ENCODE data around the gene CACNA1I.

Gene CACNA1I

DNA sequence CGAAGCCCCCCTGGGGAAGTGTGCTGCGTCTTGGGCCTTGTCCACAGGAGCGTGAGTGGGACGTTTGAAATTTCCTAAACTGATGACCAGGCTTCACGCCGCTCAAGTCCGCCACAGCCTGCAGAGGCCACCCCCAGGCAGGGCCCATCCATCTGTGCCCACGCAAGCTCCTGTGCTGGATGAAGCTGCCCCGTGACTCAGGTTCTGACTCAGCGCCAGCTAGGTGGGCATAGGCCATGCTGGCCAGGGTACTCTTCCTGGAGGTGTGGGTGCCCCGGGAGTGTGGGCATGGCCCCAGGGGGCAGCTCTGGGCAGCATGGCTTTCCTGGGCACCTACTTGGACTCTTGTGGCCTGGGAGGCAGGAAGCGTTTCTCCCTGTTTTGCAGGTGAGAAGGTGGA lies 134.8 kb downstream of the CACNA1I start:
- no peak for DNase-seq

DNA sequence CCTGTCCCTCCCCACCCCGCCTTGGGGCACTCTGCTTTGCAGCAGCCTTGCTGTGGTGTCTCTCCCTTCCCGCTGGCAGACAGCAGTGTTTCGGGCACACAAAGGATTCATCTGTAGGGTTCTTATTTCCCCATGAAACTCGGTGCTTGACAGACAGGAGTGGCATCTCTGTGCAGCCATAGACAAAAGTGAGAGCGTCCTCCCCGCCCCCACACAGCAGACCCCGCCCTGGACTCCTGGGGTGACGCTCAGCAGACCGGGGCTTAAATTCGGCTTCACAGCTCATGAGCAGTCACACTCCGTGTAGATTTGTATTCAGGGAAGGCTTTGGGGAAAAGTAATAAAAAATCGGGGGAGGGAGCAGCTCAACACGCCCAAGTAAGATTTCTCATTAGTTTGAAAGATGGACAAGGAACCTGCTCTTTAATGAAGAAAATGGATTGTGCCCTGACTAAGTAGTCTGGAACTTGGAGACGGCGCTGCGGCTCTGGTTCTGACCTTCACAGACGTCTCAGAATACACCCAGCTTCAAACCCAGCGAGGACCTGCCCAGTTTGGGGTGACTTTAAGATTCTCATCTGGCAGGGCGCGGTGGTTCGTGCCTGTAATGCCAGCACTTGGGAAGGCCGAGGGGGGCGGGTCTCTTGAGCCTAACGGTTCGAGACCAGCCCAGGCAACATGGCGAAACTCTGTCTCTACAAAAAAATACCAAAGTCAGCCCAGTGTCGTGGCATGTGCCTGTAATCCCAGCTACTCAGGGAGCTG lies 136.0 kb downstream of the CACNA1I start:
- no peak for DNase-seq

DNA sequence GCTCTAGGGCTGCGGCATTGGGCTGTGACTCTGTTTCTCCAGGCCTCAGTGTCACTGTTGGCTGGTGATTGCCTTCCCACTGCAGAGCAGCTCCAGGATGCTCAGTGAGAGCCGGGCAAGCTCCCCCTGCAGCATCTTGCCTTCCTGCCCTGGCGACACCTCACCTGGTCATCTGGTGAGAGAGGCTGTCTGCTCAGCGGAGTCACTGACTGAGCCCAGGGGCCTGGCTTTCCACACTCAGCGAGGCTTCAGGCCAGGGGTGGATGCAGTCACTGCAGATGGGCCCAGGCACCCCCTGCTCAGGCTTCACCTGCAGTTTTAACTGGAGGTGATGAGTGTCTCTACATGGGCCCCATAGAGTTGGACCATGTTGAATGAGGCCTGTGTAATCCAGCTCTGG lies 136.8 kb downstream of the CACNA1I start:
- no peak for DNase-seq

DNA sequence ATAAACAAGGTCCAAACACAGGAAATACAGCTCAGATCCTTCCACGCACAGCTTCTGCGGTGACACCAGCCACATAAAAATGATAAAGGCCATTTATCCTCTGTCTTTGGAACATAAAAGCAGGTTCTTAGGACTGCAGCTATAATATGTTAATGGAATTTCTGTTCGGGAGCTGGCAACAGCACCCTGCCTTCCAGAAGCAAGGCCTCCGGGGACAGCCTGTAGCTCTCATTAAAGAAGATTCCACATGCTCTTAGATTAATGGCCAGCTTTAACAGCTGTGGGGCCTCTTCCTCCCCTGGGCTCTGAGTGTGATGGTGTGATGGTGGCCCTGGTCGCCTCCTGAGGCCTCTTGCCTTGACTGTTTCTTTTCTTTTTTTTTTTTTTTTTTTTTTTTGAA lies 137.3 kb downstream of the CACNA1I start:
- DNase-seq, result no peak

DNA sequence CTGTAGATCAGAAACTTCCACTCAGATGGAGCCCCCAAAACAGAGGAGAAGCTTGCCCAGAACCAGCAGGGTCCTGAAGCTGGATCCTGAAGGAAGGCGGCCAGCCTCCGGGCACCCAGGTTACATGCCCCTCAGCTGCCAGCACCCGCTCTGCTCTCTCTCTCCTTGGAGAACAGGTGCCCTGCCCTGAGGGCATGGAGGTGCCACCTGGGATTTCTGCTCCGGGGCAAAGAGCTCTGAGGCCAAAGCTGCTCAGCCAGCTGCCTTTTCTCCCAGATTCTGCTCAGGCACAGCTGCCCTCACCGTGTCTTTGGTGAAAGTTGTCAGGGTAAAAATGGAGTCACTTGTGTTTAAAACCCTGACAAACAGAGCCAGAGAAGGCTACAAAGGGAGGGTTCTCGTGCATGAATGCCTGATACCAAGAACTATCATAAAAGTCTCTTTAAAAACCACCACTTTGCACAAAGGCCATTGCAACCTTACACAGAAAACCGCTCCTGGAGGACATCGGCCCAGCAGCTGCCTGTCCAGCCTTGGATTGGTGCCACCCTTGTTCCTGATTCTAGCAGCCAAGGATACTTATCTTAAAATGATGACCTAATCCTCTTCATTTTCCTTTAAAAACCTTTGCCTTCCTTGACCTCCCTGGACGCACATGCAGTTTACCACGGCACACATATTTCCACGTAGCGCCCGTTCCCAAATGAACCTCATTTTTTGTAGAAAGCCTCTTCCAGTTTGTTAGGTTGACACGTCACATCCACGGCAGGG lies 140.0 kb downstream of the CACNA1I start:
- DNase-seq, result no peak

DNA sequence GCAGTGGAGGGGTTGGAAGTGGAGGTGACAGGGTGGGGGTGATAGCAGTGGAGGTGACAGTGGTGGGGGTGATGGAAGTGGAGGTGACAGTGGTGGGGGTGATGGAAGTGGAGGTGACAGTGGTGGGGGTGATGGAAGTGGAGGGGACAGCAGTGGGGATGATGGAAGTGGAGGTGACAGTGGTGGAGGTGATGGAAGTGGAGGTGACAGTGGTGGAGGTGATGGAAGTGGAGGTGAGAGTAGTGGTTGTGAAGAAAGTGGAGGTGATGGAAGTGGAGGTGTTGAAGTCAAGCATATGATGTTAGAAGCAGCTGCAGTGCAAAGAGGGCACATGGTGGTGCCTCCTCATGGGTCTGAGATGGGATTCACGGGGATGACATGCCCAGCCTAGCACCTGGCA lies 141.5 kb downstream of the CACNA1I start:
- no peak for DNase-seq

DNA sequence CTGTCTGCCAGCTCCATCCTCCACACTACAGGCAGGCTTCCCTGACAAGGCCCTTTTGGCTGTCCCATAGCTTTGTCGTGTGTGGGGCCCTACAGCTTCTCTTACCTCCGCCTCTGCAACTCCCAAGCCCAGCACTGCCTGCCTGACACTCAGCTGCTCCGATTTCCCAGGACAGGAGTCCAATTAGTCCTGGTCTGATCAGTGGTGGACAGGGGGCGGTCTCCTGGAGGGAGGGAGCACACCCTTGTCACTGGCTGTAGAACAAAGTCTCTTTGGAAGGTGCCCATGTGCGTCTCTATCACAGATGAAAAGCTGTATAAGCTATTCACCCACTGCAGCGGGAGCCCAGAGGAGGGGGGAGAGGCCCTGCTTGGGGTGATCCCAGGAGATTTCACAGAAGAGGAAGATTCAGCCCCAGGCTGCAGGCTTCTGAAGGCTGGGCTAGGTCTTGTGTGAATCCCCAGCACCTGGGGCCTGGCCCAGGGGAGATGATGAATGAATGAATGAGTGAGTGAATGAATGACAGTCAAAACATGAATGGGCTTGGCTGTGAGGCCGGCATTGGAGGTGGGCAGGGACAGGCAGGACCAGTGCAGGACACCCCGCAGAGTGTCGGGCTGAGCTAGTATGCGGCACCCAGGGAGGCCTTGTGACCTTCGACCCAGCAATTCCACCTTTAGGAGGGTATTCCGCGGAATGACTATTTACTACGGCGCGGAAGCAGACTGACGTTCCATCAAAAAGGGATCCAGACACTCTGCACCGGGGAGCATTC lies 142.4 kb downstream of the CACNA1I start:
- no peak for DNase-seq

DNA sequence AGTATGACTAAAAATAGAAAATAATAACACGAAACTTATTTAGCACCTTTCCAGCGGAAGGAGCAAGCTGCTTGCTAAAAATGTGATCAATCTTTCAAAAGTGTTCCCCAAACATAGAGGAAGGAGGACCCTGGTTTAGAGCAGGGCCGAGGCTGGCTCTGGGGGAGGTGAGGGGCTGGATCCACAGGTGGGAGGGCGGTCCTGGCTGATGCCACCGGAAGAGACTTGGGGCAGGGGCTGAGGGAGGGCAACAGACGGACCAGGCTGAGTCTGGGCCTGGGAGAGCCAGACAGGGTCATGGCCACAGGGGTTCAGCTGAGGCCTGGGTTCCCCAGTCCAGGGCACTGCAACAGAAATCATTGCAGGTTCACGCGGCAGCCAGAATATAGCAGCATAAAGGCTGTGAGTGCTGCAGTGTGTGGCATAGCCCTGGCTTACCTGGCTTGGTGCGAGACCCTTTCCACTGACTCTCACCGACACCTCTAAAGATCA lies 143.3 kb downstream of the CACNA1I start:
- no peak for DNase-seq

DNA sequence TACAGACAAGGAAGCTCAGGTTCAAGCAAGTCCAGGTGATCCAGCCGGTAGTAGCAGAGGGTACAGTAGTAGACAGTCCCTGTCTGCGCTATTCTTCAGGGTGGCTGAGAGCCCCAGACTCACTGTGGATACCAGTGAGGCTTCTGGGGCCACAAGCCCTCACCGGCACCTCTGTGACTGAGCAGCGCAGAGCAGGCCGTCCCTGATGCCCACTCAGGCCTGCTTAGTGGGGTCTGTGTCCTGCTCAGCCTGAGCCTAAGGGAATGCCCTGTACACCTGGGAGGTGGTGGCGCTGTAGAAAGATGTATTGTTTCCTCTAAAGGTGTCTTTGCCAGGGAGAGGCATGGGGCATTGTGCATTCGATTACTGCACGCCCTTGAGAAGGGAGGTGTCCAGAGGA lies 143.8 kb downstream of the CACNA1I start:
- DNase-seq, result no peak

DNA sequence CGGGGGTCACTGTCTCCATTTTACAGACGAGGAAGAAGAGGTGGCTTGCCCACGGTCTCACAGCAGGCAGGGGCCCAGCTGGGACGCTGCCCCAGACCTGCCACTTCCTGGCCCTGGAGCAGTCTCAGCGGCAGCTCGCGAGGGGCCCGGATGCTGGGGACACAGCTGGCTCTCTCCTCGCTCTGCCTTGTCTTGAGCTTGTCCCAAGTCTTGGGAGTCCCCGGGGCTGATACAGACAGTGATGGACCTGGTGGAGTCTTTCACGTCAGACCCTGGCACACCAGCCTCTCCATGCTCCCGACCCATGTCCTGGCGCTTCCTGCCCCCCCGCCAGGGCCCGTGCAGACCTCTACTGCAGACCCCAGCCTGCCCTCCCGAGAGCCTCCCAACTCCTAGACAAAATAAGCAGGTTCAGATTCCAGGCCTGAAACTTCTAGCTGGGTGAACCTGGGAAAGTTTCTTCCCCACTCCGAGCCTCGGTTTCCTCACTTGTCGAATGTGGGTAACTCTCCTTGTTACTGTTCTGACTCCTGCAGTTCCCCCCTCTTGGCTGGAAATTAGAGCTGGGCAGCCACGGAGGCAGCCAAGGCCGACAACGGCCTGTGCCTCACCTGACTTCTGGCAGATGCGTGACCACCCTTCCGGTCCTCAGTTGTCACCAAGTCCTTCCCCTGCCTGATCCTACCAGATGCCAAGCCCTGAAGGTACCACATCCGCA lies 145.4 kb downstream of the CACNA1I start:
- no peak for DNase-seq

DNA sequence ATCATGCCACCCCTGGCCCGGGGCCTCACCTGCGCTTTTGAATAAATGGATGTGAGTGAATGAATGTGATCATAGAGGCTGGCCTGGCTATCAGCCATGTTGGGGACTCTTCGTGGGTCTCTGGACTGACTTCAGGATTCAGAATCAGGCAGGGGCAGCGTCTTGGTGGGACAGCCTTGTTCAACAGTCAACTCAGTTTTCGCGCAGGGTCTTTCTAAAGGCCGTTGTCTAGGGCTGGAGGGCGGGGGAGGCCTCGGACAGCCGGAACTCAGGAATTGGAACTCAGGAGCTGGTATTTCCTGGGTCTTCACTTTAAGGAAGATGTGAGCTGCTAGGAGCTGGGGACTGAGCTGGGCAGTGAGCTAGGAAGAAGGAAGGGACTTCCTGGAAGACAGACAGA lies 146.0 kb downstream of the CACNA1I start:
- DNase-seq, result no peak

DNA sequence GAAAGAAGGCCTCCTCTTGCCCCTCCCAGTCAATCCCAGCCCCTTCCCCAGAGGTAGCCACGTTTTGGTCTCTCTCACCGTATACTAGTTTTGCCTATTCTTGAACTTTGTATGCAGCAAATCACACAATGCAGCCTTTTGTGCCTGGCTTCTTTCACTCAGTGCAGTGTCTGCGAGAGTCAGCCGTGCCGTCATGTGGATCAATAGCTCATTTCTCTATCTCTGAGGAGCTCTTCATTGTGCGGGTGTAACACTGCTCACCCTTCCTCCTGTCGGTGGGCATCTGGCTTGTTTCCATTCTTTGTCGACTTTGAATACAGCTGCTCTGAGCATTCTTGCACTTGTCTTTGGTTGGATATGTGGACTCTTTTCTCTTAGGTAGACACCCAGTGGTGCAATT lies 146.5 kb downstream of the CACNA1I start:
- no peak for DNase-seq

DNA sequence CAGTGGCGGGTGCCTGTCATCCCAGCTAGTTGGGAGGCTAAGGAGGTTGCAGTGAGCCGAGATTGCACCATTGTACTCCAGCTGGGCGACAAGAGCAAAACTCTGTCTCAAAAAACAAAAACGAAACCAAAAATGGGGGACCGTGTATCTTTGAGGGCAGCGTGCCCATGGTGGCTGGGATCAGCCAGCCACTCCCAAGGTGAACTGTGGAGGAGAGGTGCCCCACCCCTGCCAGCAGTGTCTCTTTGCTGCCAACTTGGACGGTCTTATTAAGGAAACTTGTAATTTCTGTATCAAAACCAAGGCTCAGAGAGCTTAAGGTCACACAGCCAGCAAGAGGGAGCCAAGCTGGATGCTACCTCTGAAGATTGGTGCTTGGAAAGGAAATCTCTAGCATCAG lies 147.7 kb downstream of the CACNA1I start:
- no peak for DNase-seq

DNA sequence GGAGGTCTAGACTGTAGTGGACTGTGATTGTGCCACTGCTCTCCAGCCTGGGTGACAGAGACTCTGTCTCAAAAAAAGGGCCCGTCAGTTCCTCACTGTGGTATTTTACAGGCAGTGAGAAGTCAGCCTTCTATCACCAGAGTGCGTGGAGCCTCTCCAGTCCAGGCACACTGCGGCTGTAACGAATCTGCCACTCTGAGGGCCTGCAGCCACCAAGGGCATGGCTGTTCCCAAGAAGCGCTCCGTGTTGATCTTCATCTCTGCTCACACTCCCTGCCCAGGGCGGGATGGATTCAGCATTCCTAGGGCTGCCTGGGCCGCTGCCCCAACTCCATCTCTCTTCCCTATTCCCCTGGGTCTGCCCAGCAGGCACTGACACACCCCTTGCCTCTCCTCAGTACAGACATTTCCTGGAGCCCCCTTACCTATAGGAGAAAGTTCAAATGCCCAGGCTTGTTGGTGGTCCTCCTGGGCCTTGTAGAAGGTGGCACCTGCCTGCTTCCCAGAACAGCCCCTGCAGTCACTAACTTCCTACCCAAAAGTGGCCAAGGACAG lies 148.4 kb downstream of the CACNA1I start:
- no peak for DNase-seq

DNA sequence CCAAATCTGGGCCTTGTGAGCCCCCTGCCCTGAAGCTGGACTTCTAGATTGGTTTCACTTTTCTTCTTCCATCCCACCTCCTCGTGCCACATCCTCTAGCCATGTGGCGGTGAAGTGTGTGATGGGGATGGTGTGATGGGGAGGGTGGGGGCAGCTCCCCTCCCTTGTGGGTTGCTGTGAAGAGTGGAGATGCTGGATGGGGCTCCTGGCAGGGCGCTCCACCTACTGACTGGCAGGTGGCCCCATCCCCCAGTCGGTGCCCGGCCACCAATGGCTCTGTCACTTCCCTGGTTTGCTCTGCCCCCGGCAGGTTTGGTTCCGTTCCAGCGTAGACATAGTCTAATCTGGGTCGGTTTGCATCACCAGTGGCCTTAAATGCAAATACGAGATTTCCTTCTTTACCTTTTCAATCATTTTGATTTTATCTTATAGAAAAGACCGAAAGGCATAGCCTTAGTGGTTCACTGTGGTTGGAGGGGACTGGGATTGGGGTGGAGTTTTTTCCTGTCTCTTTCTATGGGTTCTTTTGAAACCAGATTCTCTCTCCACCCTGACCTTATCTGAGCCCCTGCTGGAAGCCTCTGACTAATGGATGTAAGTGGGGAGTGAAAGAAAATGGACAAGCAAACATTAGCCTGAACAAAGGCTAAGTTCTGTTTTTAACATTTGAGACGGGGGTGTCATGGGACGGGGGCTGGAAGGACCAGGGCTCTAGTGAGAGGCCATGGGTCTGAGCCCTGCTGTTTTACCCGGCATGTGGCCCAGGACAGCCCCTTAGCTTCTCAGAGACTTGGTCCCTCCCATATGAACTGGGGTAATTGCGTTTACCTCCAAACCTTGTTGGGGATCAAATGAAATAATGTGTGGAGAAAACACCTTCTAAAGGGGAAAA lies 149.3 kb downstream of the CACNA1I start:
- no peak for DNase-seq

DNA sequence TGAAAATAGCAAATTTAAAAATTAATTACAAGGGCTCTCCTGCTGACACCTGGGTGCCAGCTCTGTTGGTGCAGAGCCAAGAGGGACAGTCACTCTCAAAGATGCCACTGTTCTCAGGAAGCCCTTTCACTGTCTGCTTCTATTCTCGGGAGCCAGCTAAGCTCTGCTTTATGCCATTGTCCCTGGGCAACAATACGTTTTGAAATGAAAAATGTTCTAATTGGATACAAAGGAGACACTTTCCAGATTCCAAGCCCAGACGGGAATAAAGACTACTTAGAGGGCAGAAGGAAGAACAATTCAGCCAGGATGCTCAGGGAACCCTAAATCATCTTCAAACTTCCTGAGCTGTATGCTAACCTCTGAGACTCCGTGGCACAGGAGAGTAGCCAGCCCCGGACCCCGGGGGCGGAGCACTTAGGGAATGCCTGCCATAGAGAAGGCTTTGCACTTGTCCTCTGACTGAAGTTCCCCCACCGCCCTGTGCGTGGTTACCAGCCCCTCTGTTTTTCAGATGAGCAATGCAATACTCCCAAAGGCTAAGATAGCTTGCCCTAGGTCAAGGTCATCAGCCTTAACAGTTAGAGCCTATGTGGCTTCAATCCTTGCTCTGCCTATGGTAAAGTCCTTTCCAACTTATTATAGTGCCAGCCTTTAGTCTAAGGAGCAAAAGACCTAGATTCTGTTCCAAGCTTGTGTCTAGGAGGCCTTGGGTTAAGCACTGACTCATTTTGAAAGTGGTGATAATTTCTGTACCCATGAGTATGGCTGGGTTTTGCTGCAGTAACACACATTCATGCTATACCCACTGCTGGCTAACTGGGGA lies 150.9 kb downstream of the CACNA1I start:
- no peak for DNase-seq

DNA sequence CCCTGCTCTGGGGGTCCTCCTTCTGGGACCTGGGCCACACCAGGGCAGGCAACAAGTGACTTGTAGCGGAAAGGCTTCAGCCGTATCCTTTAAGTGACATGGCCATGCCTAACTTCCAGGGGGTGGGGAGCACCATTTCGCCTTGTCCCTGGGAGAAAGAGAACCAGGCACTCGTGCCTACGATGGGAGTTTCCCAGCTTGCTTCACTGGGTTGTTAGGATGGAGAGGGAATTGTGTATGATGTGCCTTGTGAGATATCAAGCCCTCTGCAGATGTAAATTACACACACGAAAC lies 151.4 kb downstream of the CACNA1I start:
- DNase-seq, result no peak

DNA sequence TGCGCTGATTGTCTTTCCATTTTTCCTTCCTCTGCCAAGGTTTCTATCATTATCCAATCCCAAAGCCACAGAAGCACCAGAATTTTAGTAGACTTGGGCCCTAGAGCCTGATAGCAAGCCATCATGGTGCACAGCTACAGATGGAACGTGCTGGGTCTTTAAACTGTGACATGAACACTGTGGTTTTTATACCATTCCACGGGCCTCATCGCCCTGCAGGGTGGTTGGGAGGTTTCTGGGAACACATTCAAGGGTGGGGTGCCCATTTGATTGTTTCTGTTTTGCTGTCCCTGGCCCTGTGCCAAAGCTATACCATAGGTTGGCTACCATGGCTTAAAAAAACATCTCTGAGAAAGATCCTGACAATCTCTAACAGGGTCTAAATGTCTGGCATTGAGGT lies 151.9 kb downstream of the CACNA1I start:
- no peak for DNase-seq

DNA sequence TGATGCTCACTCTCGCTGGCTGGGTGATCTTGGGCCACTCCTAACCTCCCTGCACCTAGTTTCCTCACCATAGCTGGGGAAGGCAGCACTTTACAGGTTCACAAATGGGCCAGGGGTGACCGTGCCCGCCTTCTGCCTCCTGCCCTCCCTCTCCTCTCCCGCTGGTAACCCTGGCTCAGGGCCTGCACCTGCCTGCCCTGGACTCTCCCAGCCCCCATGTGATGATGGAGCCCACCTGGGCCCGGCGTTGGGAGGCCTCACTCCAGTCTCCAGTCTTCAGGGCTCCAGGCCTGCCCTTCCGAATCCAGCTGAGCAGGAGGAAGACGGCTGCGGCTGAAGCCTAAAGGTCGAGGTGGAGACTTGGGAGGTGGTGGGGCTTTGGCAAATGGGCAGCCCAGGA lies 152.9 kb downstream of the CACNA1I start:
- no peak for DNase-seq

DNA sequence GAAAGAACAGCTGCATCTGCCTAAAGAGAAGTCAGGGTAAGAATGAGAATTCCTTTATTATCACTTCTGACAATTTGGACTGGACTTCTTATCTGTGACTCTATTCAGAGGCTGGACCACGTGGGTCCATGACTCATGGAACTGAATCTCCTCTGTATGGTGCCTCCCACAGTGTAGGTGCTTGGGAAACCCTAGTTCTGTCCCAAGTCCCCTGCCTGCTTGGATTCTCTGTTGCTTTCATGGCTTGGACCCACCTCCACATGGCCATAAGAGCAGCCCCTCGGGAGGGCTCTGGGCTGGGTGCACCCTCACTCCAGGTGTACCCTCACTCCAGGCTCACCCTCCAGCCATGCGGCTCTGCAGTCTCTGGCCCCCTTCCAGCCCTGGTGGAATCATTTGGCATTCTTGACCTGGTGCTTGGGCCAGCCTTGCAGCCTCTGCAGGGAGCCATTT lies 153.4 kb downstream of the CACNA1I start:
- DNase-seq, result no peak

DNA sequence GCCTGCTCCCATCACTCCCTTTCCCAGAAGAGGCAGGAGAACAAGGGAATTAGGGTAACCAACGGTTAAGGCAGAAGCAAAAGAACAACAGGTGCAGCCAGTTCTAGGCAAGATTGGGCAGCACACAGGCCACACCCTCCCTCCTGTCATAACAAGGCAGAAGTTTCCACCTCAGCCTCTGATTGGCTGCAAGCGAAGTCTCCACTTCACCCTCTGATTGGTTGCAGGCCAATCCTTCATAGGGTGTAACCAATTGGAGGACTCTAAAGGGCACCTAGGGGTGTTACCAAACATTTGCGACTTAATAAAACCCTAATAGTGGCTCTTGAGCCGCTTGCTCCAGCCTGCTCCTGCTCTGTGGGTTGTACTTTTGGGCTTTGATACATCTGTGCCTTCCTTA lies 153.8 kb downstream of the CACNA1I start:
- DNase-seq, result no peak
